IPS-18a (cell line): Measurements from ENCODE around the gene ATP10A.
A peak's percentile ranks its signal among the peaks of the same experiment; 100 is the strongest.
"Not testable (repeated sequence)": the region's sequence is repeated elsewhere in the genome, so short reads cannot be mapped to it uniquely, and the experiment has no call there.

ENCODE experiments used
- H3K27ac ChIP-seq: one replicate; pipeline ENCODE4 v1.5.1; 2013; ENCODE audit warnings: low read length
- H3K27me3 ChIP-seq: one replicate; pipeline ENCODE4 v1.6.1; 2013; ENCODE audit warnings: mild to moderate bottlenecking, low read length; ENCODE audit not compliant: control insufficient read depth, insufficient read depth
- H3K36me3 ChIP-seq: one replicate; pipeline ENCODE4 v1.6.1; 2013; ENCODE audit warnings: low read depth, low read length; ENCODE audit not compliant: control insufficient read depth
- H3K4me1 ChIP-seq: one replicate; pipeline ENCODE4 v1.6.1; 2013; ENCODE audit warnings: low read depth, low read length; ENCODE audit not compliant: control insufficient read depth
- H3K4me3 ChIP-seq: one replicate; pipeline ENCODE4 v1.5.1; 2013; ENCODE audit warnings: low read length
- H3K9ac ChIP-seq: one replicate; pipeline ENCODE4 v1.6.1; 2013; ENCODE audit warnings: mild to moderate bottlenecking, low read length, moderate library complexity
- H3K9me3 ChIP-seq: one replicate; pipeline ENCODE4 v1.6.1; 2013; ENCODE audit warnings: low read depth, low read length; ENCODE audit not compliant: control insufficient read depth

Gene ATP10A

GRCh38 chr15:25658560-25658959 lies 204.6 kb downstream of the ATP10A start:
- H3K27me3 ChIP-seq: peaks cover 10% of the 10 kb centered on the region
- no peaks in the 10 kb centered on the region for H3K9me3 ChIP-seq
- H3K4me1 ChIP-seq: peaks cover 32% of the 10 kb centered on the region

GRCh38 chr15:25655207-25655948 lies 207.7 kb downstream of the ATP10A start:
- Histone ChIP-seq H3K4me3 (no peak overlapping the region), H3K27me3 (peaks cover 10% of the 10 kb centered on the region), H3K36me3 (no peaks in the 10 kb centered on the region), H3K4me1 (peaks cover 17% of the 10 kb centered on the region), H3K9me3 (no peaks in the 10 kb centered on the region), H3K27ac (no peak overlapping the region), H3K9ac (no peak overlapping the region)

More at GRCh38 chr15:25658560-25658959, 204.6 kb downstream of the ATP10A start:
- Histone ChIP-seq H3K4me3 (no peak overlapping the region), H3K27ac (no peak overlapping the region), H3K9ac (no peak overlapping the region), H3K36me3 (no peaks in the 10 kb centered on the region)

- H3K27ac ChIP-seq: no peak overlapping the region
- H3K36me3 ChIP-seq: no peaks in the 10 kb centered on the region
- peaks cover 21% of the 10 kb centered on the region for H3K27me3 ChIP-seq
Measured at GRCh38 chr15:25653371-25653770, 209.8 kb downstream of the ATP10A start.

GRCh38 chr15:25652704-25653103 lies 210.4 kb downstream of the ATP10A start:
- Histone ChIP-seq H3K4me3 (no peak overlapping the region), H3K9me3 (no peaks in the 10 kb centered on the region), H3K9ac (no peak overlapping the region), H3K27me3 (peaks cover 28% of the 10 kb centered on the region), H3K36me3 (no peaks in the 10 kb centered on the region), H3K4me1 (peaks cover 15% of the 10 kb centered on the region), H3K27ac (no peak overlapping the region)

More at GRCh38 chr15:25653371-25653770, 209.8 kb downstream of the ATP10A start:
- no peaks in the 10 kb centered on the region for H3K9me3 ChIP-seq
- H3K9ac ChIP-seq: no peak overlapping the region
- peaks cover 15% of the 10 kb centered on the region for H3K4me1 ChIP-seq
- H3K4me3 ChIP-seq: no peak overlapping the region

GRCh38 chr15:25649390-25649789 lies 213.7 kb downstream of the ATP10A start:
- Histone ChIP-seq H3K27ac (no peak overlapping the region), H3K36me3 (no peaks in the 10 kb centered on the region), H3K9ac (no peak overlapping the region), H3K9me3 (no peaks in the 10 kb centered on the region), H3K4me3 (no peak overlapping the region), H3K4me1 (peaks cover 2% of the 10 kb centered on the region), H3K27me3 (peaks cover 50% of the 10 kb centered on the region)

- H3K9me3 ChIP-seq: no peaks in the 10 kb centered on the region
- H3K36me3 ChIP-seq: no peaks in the 10 kb centered on the region
- H3K9ac ChIP-seq: no peak overlapping the region
- peaks cover 99% of the 10 kb centered on the region for H3K27me3 ChIP-seq
- no peak overlapping the region for H3K27ac ChIP-seq
- peaks cover 28% of the 10 kb centered on the region for H3K4me1 ChIP-seq
- peak overlapping the region; percentile 37 for H3K4me3 ChIP-seq
Measured at GRCh38 chr15:25643120-25643519, 220.0 kb downstream of the ATP10A start.

GRCh38 chr15:25641762-25642161 lies 221.4 kb downstream of the ATP10A start:
- Histone ChIP-seq H3K27me3 (peaks cover 99% of the 10 kb centered on the region), H3K27ac (no peak overlapping the region), H3K4me3 (no peak overlapping the region), H3K9ac (no peak overlapping the region), H3K4me1 (peaks cover 41% of the 10 kb centered on the region), H3K9me3 (no peaks in the 10 kb centered on the region), H3K36me3 (no peaks in the 10 kb centered on the region)

GRCh38 chr15:25641361-25641760 lies 221.8 kb downstream of the ATP10A start:
- no peak overlapping the region for H3K27ac ChIP-seq

GRCh38 chr15:25640959-25641358 lies 222.2 kb downstream of the ATP10A start:
- H3K9ac ChIP-seq, H3K27ac ChIP-seq, H3K9me3 ChIP-seq, H3K4me3 ChIP-seq, H3K36me3 ChIP-seq: not testable (repeated sequence)
- Histone ChIP-seq H3K4me1 (peaks cover 42% of the 10 kb centered on the region), H3K27me3 (peaks cover 100% of the 10 kb centered on the region)

More at GRCh38 chr15:25641361-25641760, 221.8 kb downstream of the ATP10A start:
- H3K9me3 ChIP-seq: no peaks in the 10 kb centered on the region
- H3K36me3 ChIP-seq: no peaks in the 10 kb centered on the region
- H3K4me3 ChIP-seq: no peak overlapping the region
- H3K4me1 ChIP-seq: peaks cover 42% of the 10 kb centered on the region
- peaks cover 100% of the 10 kb centered on the region for H3K27me3 ChIP-seq
- H3K9ac ChIP-seq: no peak overlapping the region

GRCh38 chr15:25640381-25640780 lies 222.7 kb downstream of the ATP10A start:
- Histone ChIP-seq H3K27ac (no peak overlapping the region), H3K4me3 (no peak overlapping the region), H3K36me3 (no peaks in the 10 kb centered on the region), H3K27me3 (peaks cover 98% of the 10 kb centered on the region), H3K9me3 (no peaks in the 10 kb centered on the region), H3K9ac (no peak overlapping the region), H3K4me1 (peaks cover 42% of the 10 kb centered on the region)

GRCh38 chr15:25636486-25636885 lies 226.6 kb downstream of the ATP10A start:
- not testable (repeated sequence) for H3K9ac ChIP-seq, H3K27ac ChIP-seq, H3K36me3 ChIP-seq, H3K9me3 ChIP-seq, H3K4me3 ChIP-seq
- H3K27me3 ChIP-seq: peaks cover 59% of the 10 kb centered on the region
- H3K4me1 ChIP-seq: peaks cover 16% of the 10 kb centered on the region

GRCh38 chr15:25635191-25635590 lies 227.9 kb downstream of the ATP10A start:
- no peaks in the 10 kb centered on the region for H3K36me3 ChIP-seq
- peaks cover 46% of the 10 kb centered on the region for H3K27me3 ChIP-seq
- no peak overlapping the region for H3K4me3 ChIP-seq
- no peaks in the 10 kb centered on the region for H3K9me3 ChIP-seq
- H3K4me1 ChIP-seq: peaks cover 16% of the 10 kb centered on the region
- H3K9ac ChIP-seq: no peak overlapping the region
- H3K27ac ChIP-seq: no peak overlapping the region
